Measurements from ENCODE around the gene DST.
A peak's percentile ranks its signal among the peaks of the same experiment; 100 is the strongest.
"Not testable (repeated sequence)": the region's sequence is repeated elsewhere in the genome, so short reads cannot be mapped to it uniquely, and the experiment has no call there.

Gene DST

DNA sequence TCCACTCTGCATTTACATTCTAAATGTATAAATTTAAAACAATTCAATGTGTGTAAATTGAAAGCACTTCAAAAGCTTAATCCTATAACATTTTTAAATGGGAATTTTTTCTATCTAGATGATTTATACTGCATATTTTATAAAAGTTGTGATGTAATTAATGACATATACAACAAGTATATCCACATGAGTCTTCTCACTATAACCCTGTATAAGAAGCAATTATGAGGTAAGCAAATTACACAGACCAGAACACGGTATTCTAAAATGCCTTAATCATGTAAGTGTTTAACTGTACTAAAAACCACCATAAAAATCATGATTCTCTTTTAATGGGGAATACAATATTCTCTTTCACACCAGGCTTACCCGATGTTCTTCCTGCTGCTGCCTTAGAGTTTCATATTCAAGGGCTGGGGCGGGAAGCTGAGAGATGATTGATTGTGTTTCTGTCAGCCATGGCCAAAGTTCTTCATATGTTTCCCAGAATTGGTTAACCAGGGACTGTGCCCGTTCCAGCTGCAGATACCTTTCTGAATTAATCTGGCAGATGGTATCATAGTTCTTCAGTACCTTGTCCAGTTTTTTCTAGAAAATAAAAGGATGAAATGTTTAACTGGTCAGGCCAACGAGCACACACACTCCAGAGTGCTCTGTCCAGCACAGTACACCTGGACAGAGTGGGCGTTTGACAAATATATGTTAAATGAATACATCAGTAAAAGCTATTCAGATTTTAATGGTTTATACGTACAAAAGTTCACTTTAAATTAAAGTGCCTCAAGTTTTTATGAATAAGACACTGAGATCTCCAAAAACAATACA lies 127.4 kb downstream of the DST start:
- no peak for DNase-seq (ENCODE audit: low spot score)

DNA sequence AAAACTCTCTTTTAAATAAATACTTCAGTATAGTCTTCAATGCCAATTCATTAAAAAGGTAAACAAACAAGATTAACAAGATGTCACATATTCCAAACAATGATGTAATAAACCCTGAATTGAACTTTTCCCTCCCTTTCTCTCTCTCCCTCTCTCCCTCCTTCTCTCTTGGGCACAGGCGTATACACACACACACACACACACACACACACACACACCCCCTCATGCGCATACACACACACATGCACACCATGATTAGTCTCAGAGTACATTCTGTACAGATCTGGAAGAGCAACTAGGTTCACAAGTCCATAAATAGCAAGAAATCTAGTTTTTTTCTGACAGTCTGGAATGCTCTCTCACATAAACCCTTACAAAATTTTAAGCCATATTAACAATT lies 128.3 kb downstream of the DST start:
- no peak for DNase-seq (ENCODE audit: low spot score)

DNA sequence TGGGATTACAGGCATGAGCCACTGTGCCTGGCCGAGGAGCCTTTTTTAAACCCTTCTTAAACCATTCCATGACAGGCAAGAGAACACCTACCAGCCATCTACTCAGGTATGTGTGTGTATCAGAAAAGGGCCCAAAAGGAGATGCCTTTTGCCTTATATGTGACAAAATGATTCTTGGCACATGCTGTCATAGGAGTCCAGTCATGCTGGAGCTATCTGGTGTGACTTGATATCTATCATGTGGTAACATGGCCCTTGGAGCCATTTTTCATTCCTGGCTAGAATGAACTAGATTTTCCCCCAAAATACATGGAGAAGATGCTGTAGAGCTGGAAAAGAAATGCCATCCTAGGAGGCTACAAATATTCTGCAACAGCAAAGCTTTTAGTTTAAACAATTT lies 129.1 kb downstream of the DST start:
- DNase-seq (ENCODE audit: low spot score) = no peak

DNA sequence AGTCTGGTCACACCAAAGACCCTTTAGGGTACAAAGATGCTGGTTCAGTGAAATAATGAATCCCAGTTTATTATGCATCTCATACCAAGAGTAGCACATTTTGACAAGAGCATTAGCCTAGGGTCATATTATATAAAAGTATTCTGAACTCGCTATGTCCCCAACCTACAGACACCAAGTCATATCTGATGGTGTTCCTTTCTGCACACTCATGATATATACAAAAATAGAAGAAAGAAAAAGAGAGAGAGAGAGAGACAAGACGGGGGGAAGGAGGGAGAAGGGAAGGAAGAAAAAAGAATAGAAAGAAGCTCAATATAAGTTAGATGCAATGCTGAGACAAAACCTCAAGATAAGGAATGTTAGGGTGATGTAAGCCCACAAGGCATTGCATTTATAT lies 131.1 kb downstream of the DST start:
- no peak for DNase-seq (ENCODE audit: low spot score)

DNA sequence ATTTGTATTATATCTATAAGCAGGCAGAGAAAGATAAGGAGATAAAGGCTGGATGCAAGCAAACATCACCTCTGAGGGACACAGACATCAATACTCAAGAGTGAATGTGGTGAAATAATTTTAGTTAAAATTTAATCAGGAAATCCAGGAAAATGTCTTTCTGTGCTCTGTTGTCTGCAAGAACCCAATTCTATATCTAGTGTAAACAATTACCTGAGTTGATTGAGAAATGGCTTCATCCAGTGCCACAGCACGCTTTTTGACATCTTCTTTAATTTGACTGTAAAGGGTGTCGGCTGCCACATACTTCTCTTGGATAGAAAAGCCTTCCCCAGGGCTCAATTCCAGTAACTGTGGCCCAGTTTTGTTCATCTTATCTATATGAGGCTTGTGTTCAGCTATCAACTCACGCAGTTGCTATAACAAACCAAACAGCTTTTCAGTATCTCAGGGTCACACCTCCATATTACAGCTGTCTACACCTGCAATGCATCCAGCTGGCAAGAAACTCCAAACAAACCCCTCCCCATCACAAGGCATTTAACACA lies 131.6 kb downstream of the DST start:
- DNase-seq (ENCODE audit: low spot score) = no peak

DNA sequence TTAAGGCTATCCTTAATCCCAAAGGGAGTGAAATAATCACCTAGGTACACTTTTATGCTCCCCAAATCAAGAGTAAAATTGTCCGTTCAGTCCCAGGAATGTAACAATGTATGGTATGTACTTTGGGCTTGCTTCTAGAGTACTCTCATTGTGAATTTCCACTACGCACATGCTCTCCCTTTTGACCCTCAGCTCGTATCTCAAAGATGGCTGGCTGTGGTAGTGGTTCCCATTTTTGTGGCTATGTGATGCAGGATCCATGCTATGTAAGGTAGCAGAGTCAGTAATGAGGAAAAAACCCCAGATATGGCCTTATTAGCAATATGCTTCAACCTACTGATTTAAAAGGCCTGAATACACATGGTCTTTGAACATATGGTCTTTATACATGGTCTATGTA lies 133.7 kb downstream of the DST start:
- DNase-seq (ENCODE audit: low spot score) = no peak

DNA sequence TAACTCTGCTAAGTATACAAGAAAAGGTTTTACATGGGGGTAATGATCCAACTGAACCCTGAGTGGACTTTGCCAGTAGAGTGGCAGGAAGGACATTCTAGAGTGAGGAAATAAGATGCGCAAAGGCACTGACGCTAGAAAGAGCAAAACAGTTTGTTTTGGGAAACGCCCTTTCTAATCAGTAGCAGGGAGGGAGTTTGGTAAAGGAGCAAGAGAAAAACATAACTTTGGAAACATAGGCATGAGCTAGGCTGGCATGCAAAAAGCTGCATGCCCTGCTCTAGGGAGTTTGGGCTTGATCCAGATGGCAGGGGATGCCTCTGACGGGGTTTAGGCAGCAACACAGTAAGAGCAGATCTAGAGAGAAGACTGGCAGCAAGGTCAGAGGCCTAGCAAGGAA lies 135.2 kb downstream of the DST start:
- DNase-seq (ENCODE audit: low spot score) = no peak

DNA sequence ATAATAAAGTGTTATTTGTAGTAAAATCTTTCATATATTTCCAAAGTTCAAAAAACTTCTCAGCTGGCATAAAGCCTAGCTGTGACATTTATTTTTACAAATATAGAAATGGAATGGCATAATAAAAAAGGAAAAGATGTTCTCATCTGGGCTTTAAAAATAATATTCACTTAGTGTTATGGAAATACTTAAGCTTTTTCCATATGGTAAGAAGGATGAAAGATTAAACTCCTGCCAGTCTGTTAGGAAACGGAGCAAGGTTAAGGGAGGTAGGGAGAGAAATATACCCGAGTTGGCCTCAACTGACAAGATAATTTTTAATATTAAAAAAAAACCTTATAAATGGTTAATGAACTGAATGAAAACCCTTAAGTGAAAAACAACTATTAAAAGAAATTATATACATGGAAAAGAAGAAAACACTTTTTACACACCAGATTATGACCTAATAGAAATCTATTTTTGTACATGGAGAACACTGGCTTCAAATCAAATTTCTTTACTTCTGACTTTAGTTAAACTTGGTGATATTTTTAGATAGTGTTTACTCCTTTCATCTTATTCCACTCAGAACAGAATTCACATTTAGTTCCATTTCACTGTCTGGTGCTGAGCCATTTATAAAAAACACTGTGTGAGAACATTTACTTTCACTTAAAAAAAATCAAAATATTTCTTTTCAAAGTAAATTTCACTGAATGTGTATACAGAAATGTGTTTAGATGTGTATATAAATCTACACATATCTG lies 137.0 kb downstream of the DST start:
- no peak for DNase-seq (ENCODE audit: low spot score)

DNA sequence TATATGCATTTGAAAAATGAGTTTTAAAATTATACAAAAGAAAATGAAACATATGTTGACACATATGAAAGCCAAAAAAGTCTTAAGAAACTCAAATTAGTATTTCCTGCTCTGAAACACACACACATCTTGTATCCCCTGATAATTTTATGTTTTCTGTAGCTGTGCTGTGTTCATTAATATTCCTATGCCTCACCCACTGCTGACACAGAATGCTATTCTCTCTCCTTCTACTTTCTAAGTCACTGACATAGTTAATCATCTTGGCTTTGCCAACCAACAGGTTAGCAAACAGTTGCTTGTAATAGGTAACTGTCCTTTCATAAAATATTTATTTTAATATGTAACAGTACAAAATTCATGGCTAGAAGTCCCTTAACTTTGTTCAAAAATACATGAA lies 140.7 kb downstream of the DST start:
- no peak for DNase-seq (ENCODE audit: low spot score)

DNA sequence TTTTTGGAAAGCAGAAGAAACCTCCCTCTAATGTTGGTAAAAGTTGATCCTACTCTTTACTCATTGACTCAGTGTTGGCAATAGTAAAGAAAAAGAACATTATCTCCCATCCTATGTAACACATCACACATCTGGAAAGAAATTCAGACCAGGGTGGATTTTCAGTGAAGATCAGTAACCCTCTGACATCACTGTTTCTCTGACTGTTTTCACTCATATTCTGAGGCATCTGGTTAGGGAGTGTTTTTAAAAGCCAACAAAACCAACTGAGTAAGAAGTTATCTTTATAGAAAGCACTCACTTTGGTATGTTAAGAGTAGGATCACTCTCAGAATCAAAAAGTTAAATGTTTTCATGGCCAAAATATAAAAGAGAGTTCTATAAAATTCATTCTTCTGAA lies 143.6 kb downstream of the DST start:
- no peak for DNase-seq (ENCODE audit: low spot score)

DNA sequence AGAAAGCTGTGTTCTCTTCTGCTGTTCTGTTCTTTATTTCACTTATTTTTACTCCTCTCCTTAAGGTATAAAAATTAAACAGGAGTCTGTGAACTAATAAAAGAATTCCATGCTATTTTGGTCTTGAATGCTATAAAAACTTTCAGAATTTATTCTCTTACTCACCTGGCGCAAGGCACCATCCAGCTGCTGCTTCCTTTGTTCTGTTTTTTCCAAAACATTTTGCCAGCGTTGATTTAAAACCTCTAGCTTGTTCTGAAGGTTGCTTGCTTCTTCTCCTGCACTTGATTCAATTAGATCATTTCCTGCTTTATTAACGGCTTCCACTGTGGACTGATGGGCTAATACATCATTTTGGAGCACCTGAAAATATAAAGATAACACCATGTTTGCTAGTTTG lies 145.0 kb downstream of the DST start:
- no peak for DNase-seq (ENCODE audit: low spot score)

DNA sequence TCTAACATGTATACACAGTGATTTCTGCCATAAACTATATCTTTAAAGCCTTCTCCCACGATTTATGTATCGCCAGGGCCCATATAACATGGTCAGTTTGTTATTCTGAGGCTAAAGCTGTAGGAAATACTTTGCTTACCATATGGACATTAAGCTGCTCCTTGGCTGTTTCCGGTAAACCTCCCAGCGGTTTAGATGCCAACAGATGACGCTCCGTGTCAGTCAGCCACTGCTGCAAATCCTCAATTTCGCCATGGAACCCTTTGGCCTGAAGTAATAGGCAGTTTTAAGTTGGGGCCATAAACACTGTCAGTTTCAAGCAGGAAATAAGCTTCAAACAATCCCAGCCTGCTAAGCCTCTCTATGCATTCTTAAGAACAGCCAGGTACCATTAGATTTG lies 145.4 kb downstream of the DST start:
- DNase-seq (ENCODE audit: low spot score) = no peak

DNA sequence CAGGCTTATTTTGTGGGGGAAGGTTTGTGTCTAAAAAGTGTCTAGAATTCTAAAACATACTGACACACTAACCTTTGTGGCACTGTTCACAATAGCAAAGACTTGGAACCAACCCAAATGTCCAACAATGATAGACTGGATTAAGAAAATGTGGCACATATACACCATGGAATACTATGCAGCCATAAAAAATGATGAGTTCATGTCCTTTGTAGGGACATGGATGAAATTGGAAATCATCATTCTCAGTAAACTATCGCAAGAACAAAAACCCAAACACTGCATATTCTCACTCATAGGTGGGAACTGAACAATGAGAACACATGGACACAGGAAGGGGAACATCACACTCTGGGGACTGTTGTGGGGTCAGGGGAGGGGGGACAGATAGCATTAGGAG lies 146.0 kb downstream of the DST start:
- DNase-seq (ENCODE audit: low spot score) = not testable (repeated sequence)

DNA sequence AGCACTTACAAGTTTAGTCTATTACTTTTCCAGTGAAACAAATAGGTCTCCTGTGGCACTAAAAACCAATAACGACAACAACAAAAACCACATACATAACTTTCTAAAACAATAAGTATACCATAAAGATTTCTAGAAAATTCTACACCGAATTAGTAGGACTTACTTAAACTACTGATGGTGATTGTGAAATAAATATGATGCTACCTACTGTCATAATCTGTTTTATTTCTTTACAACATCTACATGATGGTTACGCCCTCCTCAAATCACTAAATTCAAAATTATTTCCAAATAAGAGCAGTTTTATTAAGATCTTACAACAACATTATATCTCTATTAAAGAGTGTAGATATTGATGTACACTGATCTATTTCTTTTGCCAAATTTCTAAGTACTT lies 147.0 kb downstream of the DST start:
- DNase-seq (ENCODE audit: low spot score) = no peak

DNA sequence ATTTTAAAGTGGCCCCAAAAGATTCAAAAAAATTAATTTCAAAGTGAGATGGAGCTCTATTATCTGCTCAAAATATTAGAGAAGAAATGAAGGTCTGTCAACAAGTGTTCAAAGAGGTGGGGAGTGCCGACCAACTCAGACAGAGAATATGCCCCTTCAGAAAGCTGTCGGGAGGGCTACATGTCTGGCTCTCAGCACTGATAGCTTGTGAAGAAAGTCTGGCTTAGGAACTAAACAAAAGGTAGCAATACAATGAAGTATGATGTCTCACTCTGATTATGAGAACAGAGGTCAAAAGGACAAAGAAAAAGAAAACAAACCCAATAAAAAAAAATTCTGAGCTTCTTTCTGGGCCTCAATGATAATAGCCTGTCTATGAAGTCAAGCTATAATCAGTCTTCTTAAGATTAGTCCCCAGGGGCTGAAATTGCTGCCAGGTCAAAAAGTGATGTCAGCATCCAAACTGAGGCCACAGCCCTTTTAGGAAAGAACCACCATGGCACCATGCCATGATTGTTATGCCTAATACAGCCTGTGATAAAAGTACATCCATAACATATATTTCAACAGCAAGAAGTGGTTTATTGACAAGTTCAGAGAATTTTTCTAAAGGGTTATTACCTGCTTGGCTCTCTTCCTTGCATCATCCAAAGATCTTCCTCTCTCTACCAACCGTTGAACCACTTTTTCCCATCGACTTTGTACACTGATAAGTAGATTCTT lies 150.9 kb downstream of the DST start:
- no peak for DNase-seq (ENCODE audit: low spot score)

DNA sequence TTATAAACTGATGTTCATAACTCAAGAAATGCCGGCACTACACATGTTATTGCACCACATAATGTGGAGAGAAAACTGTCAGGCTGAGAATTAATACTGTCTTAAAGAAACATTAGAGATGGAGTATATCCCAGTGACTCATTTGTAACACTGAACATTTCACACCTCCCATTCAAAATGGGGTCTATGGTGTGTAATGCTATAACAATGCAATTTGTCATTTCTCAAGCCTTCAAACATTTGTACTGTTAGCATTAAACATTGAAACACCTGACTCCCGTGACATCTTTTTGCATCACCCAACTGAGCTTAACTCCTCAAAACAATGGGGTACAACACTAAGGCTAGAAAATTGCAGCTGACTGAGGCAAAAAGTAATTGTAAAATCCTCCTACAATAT lies 151.7 kb downstream of the DST start:
- DNase-seq (ENCODE audit: low spot score) = peak; percentile 7

DNA sequence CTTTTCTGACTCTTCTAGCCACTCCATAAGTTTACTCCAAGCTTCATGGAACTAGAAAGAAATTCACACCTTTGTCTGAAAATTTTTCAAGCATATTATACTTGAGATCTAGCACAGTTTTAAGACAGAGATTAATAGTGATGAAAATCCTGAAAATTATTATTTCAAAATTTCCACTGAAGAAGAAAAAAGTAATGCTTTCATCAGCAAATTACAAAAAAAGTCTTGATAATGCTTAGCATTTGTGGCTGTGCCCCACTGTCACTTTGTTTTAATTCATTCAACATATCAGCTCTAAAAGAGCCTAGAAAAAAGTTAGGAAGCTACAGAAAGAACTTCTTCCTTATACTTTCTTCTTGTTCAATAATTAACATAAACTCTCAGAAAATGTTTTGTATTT lies 153.1 kb downstream of the DST start:
- DNase-seq (ENCODE audit: low spot score) = no peak

DNA sequence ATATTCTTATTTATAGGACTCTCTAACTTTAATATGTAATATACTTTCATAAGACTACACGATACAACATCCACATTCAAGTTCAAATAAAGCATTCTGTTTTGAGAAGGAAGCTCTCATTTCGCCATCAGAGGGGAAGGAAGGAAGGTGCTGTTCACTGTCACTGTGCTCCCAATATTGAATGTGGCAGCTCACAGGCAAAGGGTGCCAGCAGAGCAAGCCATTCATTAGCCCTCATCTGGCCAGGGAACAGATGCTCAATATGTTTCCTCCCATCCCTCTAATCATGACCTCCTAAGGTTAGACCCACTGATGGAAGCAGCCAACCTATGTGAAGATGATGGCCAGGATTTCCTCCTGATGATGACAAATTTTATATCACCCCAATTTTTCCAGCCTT lies 154.4 kb downstream of the DST start:
- no peak for DNase-seq (ENCODE audit: low spot score)

DNA sequence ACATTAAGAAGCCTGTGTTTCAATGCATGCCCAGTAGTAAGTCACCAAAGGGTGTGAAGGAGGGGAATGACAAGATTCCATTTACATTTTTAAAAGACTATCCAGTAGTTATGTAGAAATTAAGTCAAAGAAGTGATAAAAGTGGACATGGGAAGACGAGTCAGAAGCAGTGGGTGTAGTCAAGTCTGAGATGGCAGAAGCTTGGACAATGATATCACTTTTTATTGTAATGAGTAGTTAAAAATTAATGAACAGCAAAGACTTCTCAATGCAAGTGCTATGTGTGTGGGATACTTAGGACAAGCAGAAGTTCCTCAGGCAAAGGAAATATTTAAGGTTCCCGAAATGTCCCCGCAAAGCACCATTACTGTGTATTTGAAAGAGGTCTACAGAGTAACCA lies 156.0 kb downstream of the DST start:
- no peak for DNase-seq (ENCODE audit: low spot score)

DNA sequence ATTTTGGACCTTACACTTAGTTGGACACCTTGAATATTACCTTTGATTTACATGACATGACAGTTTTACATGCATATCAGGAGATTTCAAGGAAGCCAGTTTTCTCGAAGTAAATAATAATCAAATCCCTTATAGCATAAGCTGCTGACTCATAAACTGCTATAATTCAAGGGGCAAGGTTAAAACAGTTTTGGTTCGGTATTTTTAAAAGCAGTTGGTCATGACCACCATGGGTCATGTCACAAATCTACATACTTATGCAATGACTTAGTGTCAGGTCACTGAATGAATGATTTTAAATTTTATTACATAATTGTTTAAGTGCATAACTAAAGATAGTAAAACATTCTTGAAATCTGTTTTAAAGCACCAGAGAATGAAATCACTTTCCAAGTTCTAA lies 158.0 kb downstream of the DST start:
- no peak for DNase-seq (ENCODE audit: low spot score)

DNA sequence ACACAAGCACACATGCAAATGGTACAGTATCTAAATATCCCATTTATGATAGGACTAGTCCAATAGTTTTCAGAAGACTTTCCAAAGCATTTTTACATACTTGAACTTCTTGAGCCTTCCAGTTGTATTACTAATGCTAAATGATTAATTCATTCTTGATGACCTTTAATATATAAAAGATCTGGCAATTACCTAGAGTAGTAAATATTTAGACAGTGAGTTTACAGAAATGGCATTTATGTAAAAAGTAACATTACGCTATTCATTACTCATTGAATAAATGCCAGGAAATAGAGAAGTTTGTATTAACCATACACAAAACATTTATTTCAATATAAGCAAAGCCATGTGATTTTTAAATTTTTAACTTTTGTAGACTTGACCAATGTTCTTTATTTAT lies 158.8 kb downstream of the DST start:
- no peak for DNase-seq (ENCODE audit: low spot score)

DNA sequence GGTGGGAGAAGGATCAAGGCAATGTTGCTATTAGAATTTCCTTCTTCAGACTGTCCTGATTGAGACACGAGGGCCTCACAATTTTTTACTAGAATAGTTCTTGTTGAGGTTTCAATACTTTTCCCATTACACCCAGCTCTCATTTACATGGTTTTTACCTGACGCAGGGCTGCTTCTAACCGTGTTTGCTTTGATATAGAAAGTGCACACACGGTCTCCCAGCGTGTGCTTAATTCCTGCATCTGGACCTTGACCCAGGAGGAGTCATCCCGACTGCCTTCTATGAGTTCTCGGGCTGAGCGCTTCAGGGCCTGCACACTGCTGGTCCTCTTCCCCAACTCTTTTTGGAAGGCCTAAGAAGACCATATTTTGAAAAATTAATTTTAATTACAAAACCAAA lies 160.2 kb downstream of the DST start:
- no peak for DNase-seq (ENCODE audit: low spot score)

DNA sequence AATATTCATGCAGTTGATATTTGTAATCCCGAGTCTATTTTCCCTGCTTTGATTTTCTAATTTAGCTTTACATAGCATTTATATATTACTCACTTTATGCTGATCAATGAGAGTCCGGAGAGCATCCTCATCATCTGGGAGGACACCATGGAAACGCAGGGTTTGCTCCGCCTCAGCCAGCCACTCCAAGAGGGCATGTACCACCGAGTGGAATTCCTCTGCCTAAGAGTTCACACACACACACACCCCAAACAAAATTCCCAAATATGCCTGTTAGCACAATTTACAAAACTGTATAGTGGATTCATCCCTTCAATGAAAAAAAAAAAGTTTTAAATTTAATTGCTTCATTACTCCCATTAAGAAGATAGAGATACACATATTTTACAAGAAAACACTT lies 160.7 kb downstream of the DST start:
- DNase-seq (ENCODE audit: low spot score) = no peak

Measured in AG08395 (cell line).